Spleen (tissue), 7 donors: ENCODE data around the gene HPDL.

Experiments
- CTCF ChIP-seq, 11 experiments: fragments of 200-600 bp in 7 of 11; fragments of 450-650 bp in 4 of 11; sonication (generic) in 4 of 11; IDR thresholded peaks in 8 of 11; conservative IDR thresholded peaks in 3 of 11; 1 replicate in 7 of 11; 2 replicates in 4 of 11; pipeline versions ENCODE4 v1.4.0 to v1.8.0; 2016 to 2021; ENCODE audit warnings: antibody characterized with exemption in 11 of 11, inconsistent platforms in 4 of 11, mild to moderate bottlenecking in 1 of 11
- POLR2AphosphoS5 ChIP-seq, 3 donors: sonication (generic); formaldehyde crosslinking; IDR thresholded peaks; one replicate each; pipeline ENCODE4 v1.5.1; 2017; ENCODE audit warnings: antibody characterized with exemption in 3 of 3
- donor health status: DM: no; HTN: no; CAD: no; lungs with moderate emphysema.
- donor health status: DM: no; HTN: no; CAD: no.
- donor health status: DM: no; HTN: no; CAD: no.

- no peak for TF ChIP-seq CTCF (IDR thresholded peaks at IDR 0.05 in 8 of 11, conservative IDR thresholded peaks at IDR 0.05 in 3 of 11)
- TF ChIP-seq POLR2AphosphoS5 (IDR thresholded peaks at IDR 0.05), result no peak
Observed at GRCh38 chr1:45331436-45332345, 5.0 kb downstream of the HPDL start.
